Liver (tissue), 9 donors: ENCODE measurements around the gene SEC22A. TPM values are rescaled to one million over a fixed set of nuclear protein-coding genes. Genes with fewer than 3 reads are reported as not detected.

Experiments used
- DNase-seq: peaks from one replicate; pipeline ENCODE4 v3.0.0-alpha.2; 2017; ENCODE audit warnings: low spot score
- H3K27ac ChIP-seq, 2 donors: one replicate each; pipeline ENCODE4 v1.7.0; 2013; ENCODE audit warnings: inconsistent platforms in 2 of 2, low read length in 2 of 2, control low read depth in 1 of 2, low read depth in 1 of 2, mild to moderate bottlenecking in 1 of 2
- H3K27me3 ChIP-seq, 4 donors: one replicate each; pipeline versions ENCODE4 v1.6.1 to v1.7.0; 2013; ENCODE audit warnings: low read length in 3 of 4, inconsistent platforms in 1 of 4, mild to moderate bottlenecking in 1 of 4, moderate library complexity in 1 of 4; ENCODE audit not compliant: control insufficient read depth in 4 of 4, insufficient read depth in 4 of 4
- H3K36me3 ChIP-seq, 4 donors: one replicate each; pipeline versions ENCODE4 v1.6.1 to v1.7.0; 2013; ENCODE audit warnings: low read length in 3 of 4, mild to moderate bottlenecking in 3 of 4, low read depth in 1 of 4, moderate library complexity in 1 of 4; ENCODE audit not compliant: control insufficient read depth in 4 of 4, insufficient read depth in 3 of 4
- H3K4me1 ChIP-seq, 4 donors: one replicate each; pipeline versions ENCODE4 v1.6.1 to v1.7.0; 2013; ENCODE audit warnings: low read length in 3 of 4, mild to moderate bottlenecking in 3 of 4, moderate library complexity in 1 of 4; ENCODE audit not compliant: control insufficient read depth in 4 of 4, insufficient read depth in 4 of 4
- H3K4me3 ChIP-seq, 3 donors: one replicate each; pipeline versions ENCODE4 v1.6.1 to v1.7.0; 2013; ENCODE audit warnings: low read length in 3 of 3, control low read depth in 1 of 3, low read depth in 1 of 3, mild to moderate bottlenecking in 1 of 3
- H3K9ac ChIP-seq, 2 donors: one replicate each; pipeline ENCODE4 v1.7.0; 2013; ENCODE audit warnings: low read length in 2 of 2, mild to moderate bottlenecking in 2 of 2, moderate library complexity in 2 of 2, control low read depth in 1 of 2, low read depth in 1 of 2
- H3K9me3 ChIP-seq, 4 donors: one replicate each; pipeline versions ENCODE4 v1.6.1 to v1.7.0; 2013; ENCODE audit warnings: low read length in 3 of 4; ENCODE audit not compliant: control insufficient read depth in 4 of 4
- ATF3 ChIP-seq: IDR thresholded peaks from 2 replicates; pipeline ENCODE4 v1.6.1; 2016; ENCODE audit warnings: antibody characterized with exemption
- CTCF ChIP-seq: fragments of 150-350 bp; IDR thresholded peaks from 2 replicates; pipeline ENCODE4 v1.5.1; 2017; ENCODE audit warnings: improper control_type of control experiment, low read depth, low read length; ENCODE audit not compliant: missing input control
- EGR1 ChIP-seq, 2 donors: IDR thresholded peaks; 2 replicates each; pipeline ENCODE4 v1.6.1; 2016 to 2018; ENCODE audit warnings: antibody characterized with exemption in 2 of 2, low read depth in 2 of 2
- FOXA1 ChIP-seq: IDR thresholded peaks from 2 replicates; pipeline ENCODE4 v1.6.1; 2016; ENCODE audit warnings: antibody characterized with exemption
- FOXA2 ChIP-seq: IDR thresholded peaks from 2 replicates; pipeline ENCODE4 v1.6.1; 2016; ENCODE audit warnings: antibody characterized with exemption
- GABPA ChIP-seq, 2 donors: IDR thresholded peaks in 1 of 2; conservative IDR thresholded peaks in 1 of 2; 2 replicates each; pipeline ENCODE4 v1.6.1; 2016; ENCODE audit warnings: antibody characterized with exemption in 2 of 2, mild to moderate bottlenecking in 1 of 2, moderate library complexity in 1 of 2
- HNF4A ChIP-seq, 2 donors: conservative IDR thresholded peaks; 2 replicates each; pipeline ENCODE4 v1.6.1; 2016; ENCODE audit warnings: antibody characterized with exemption in 2 of 2, mild to moderate bottlenecking in 2 of 2
- HNF4G ChIP-seq: IDR thresholded peaks from 2 replicates; pipeline ENCODE4 v1.6.1; 2016; ENCODE audit warnings: antibody characterized with exemption
- JUND ChIP-seq, 2 donors: IDR thresholded peaks; 2 replicates each; pipeline ENCODE4 v1.6.1; 2016; ENCODE audit warnings: antibody characterized with exemption in 2 of 2
- NR2F2 ChIP-seq: IDR thresholded peaks from 2 replicates; pipeline ENCODE4 v1.6.1; 2016; ENCODE audit warnings: antibody characterized with exemption
- RAD21 ChIP-seq, 2 donors: IDR thresholded peaks; 2 replicates each; pipeline ENCODE4 v1.6.1; 2016; ENCODE audit warnings: antibody characterized with exemption in 2 of 2, mild to moderate bottlenecking in 2 of 2
- RXRA ChIP-seq, 2 donors: IDR thresholded peaks; 2 replicates each; pipeline ENCODE4 v1.6.1; 2017 to 2018; ENCODE audit warnings: antibody characterized with exemption in 2 of 2, mild to moderate bottlenecking in 1 of 2
- SP1 ChIP-seq: IDR thresholded peaks from 2 replicates; pipeline ENCODE4 v1.6.1; 2018; ENCODE audit warnings: antibody characterized with exemption, mild to moderate bottlenecking
- TAF1 ChIP-seq: conservative IDR thresholded peaks from 2 replicates; pipeline ENCODE4 v1.6.1; 2016; ENCODE audit warnings: antibody characterized with exemption, mild to moderate bottlenecking
- YY1 ChIP-seq: IDR thresholded peaks from 2 replicates; pipeline ENCODE4 v1.6.1; 2016; ENCODE audit warnings: antibody characterized with exemption, mild to moderate bottlenecking
- ZBTB33 ChIP-seq: IDR thresholded peaks from 2 replicates; pipeline ENCODE4 v1.6.1; 2016; ENCODE audit warnings: antibody characterized with exemption
- WGBS: extraction: QIAGEN DNeasy Blood & Tissue Kit; methylation state at CpG from one replicate; pipeline ENCODE4 v1.1.7; 2013; 5-methylcytosine and 5-hydroxymethylcytosine counted together
- polyA plus RNA-seq, 2 donors: library from polyadenylated mRNA; stranded (reverse) in 1 of 2; unstranded in 1 of 2; fragments of 200-250 nt in 1 of 2; fragments of >200 nt in 1 of 2; fragmentation: Nextera tagmentation in 1 of 2; extraction: Ambion mirVana in 1 of 2; gene quantifications; one replicate each; pipeline versions ENCODE4 v1.2.1 to v1.2.3, GENCODE V29; 2013 to 2015
- total RNA-seq, 2 donors: library from RNA; depleted of rRNA; stranded (reverse); fragments of >200 nt; gene quantifications; one replicate each; pipeline ENCODE4 v1.2.3, GENCODE V29; 2014
- TF ChIP-seq, protein P1 (sequence below): IDR thresholded peaks from 2 replicates; pipeline ENCODE4 v1.6.1; 2016; ENCODE audit warnings: antibody characterized with exemption
- TF ChIP-seq, protein P2 (sequence below): IDR thresholded peaks from 2 replicates; pipeline ENCODE4 v1.6.1; 2016; ENCODE audit warnings: antibody characterized with exemption, mild to moderate bottlenecking
- donor health status: healthy.
- donor health status: healthy.
- donor health status: healthy.
- donor health status: healthy.
- donor health status: healthy.

Gene SEC22A
- total and polyA plus RNA-seq, 4 donors, result 9.7 to 21.7 (median 16.1) TPM

GRCh38 chr3:123292321-123293310 is 90.9 kb downstream of the SEC22A start:
- no peaks in the 10 kb centered on the region for H3K9me3 ChIP-seq
- H3K9ac ChIP-seq, result no peak overlapping the region
- DNase-seq, result no peak
- no peak overlapping the region for H3K4me3 ChIP-seq
- H3K4me1 ChIP-seq, result no peaks in the 10 kb centered on the region
- WGBS, result 75% methylated on average over 15 of the region's 15 CpGs
- no peak overlapping the region for H3K27ac ChIP-seq
- no peaks in the 10 kb centered on the region for H3K27me3 ChIP-seq
- no peak for TF ChIP-seq JUND (IDR thresholded peaks at IDR 0.05)
- no peak for TF ChIP-seq EGR1 (IDR thresholded peaks at IDR 0.05; ENCODE audit: low read depth in 2 of 2)
- TF ChIP-seq FOXA2, result no peak
- TF ChIP-seq, protein P1, sequence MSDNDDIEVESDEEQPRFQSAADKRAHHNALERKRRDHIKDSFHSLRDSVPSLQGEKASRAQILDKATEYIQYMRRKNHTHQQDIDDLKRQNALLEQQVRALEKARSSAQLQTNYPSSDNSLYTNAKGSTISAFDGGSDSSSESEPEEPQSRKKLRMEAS, result no peak
- no peak for TF ChIP-seq HNF4G
- TF ChIP-seq GABPA (IDR thresholded peaks at IDR 0.05 in 1 of 2, conservative IDR thresholded peaks at IDR 0.05 in 1 of 2), result no peak
- no peak for TF ChIP-seq RAD21 (IDR thresholded peaks at IDR 0.05)
- TF ChIP-seq HNF4A (conservative IDR thresholded peaks at IDR 0.05), result no peak
- TF ChIP-seq TAF1, result no peak
- TF ChIP-seq ATF3, result no peak
- H3K36me3 ChIP-seq, result no peaks in the 10 kb centered on the region

- no peaks in the 10 kb centered on the region for H3K4me1 ChIP-seq
- no peak for TF ChIP-seq TAF1
- no peak for TF ChIP-seq HNF4A (conservative IDR thresholded peaks at IDR 0.05)
- TF ChIP-seq FOXA1, result no peak
- no peak for TF ChIP-seq HNF4G
- TF ChIP-seq ATF3, result no peak
- TF ChIP-seq CTCF, result no peak
- TF ChIP-seq GABPA (IDR thresholded peaks at IDR 0.05 in 1 of 2, conservative IDR thresholded peaks at IDR 0.05 in 1 of 2), result no peak
- TF ChIP-seq EGR1 (IDR thresholded peaks at IDR 0.05; ENCODE audit: low read depth in 2 of 2), result no peak
- no peak for TF ChIP-seq JUND (IDR thresholded peaks at IDR 0.05)
- TF ChIP-seq, protein P2, sequence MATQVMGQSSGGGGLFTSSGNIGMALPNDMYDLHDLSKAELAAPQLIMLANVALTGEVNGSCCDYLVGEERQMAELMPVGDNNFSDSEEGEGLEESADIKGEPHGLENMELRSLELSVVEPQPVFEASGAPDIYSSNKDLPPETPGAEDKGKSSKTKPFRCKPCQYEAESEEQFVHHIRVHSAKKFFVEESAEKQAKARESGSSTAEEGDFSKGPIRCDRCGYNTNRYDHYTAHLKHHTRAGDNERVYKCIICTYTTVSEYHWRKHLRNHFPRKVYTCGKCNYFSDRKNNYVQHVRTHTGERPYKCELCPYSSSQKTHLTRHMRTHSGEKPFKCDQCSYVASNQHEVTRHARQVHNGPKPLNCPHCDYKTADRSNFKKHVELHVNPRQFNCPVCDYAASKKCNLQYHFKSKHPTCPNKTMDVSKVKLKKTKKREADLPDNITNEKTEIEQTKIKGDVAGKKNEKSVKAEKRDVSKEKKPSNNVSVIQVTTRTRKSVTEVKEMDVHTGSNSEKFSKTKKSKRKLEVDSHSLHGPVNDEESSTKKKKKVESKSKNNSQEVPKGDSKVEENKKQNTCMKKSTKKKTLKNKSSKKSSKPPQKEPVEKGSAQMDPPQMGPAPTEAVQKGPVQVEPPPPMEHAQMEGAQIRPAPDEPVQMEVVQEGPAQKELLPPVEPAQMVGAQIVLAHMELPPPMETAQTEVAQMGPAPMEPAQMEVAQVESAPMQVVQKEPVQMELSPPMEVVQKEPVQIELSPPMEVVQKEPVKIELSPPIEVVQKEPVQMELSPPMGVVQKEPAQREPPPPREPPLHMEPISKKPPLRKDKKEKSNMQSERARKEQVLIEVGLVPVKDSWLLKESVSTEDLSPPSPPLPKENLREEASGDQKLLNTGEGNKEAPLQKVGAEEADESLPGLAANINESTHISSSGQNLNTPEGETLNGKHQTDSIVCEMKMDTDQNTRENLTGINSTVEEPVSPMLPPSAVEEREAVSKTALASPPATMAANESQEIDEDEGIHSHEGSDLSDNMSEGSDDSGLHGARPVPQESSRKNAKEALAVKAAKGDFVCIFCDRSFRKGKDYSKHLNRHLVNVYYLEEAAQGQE, result no peak
- TF ChIP-seq NR2F2, result no peak
- TF ChIP-seq SP1, result no peak
- TF ChIP-seq RAD21 (IDR thresholded peaks at IDR 0.05), result no peak
- TF ChIP-seq, protein P1, result no peak
- TF ChIP-seq RXRA (IDR thresholded peaks at IDR 0.05), result no peak
- no peak for TF ChIP-seq YY1
- no peak for TF ChIP-seq ZBTB33
- no peak for TF ChIP-seq FOXA2
- no peaks in the 10 kb centered on the region for H3K9me3 ChIP-seq
- no peaks in the 10 kb centered on the region for H3K36me3 ChIP-seq
- no peaks in the 10 kb centered on the region for H3K27me3 ChIP-seq
- no peak overlapping the region for H3K4me3 ChIP-seq
- DNase-seq, result no peak
- H3K27ac ChIP-seq, result no peak overlapping the region
- H3K9ac ChIP-seq, result no peak overlapping the region
- WGBS, result 95% methylated on average over 13 of the region's 13 CpGs
These were observed 92.7 kb downstream of the SEC22A start for GRCh38 chr3:123294296-123294938.
